Gastroesophageal sphincter (tissue), 3 donors: Measurements from ENCODE around the gene AHNAK2.
"Not testable (repeated sequence)": the region's sequence is repeated elsewhere in the genome, so short reads cannot be mapped to it uniquely, and the experiment has no call there.

ENCODE experiments used
- CTCF ChIP-seq, 4 experiments: fragments of 200-600 bp in 2 of 4; fragments of 450-650 bp in 2 of 4; sonication (generic) in 1 of 4; IDR thresholded peaks; one replicate each; pipeline ENCODE4 v1.5.1; 2017 to 2019; ENCODE audit warnings: antibody characterized with exemption in 4 of 4, mild to moderate bottlenecking in 2 of 4, moderate library complexity in 2 of 4
- EP300 ChIP-seq: sonication (generic); formaldehyde crosslinking; IDR thresholded peaks from one replicate; pipeline ENCODE4 v1.6.1; 2017; ENCODE audit warnings: antibody characterized with exemption, mild to moderate bottlenecking
- POLR2A ChIP-seq, 2 donors: fragments of 450-650 bp; IDR thresholded peaks; one replicate each; pipeline ENCODE4 v1.6.1; 2017; ENCODE audit warnings: antibody characterized with exemption in 2 of 2, mild to moderate bottlenecking in 2 of 2, moderate library complexity in 1 of 2

DNA sequence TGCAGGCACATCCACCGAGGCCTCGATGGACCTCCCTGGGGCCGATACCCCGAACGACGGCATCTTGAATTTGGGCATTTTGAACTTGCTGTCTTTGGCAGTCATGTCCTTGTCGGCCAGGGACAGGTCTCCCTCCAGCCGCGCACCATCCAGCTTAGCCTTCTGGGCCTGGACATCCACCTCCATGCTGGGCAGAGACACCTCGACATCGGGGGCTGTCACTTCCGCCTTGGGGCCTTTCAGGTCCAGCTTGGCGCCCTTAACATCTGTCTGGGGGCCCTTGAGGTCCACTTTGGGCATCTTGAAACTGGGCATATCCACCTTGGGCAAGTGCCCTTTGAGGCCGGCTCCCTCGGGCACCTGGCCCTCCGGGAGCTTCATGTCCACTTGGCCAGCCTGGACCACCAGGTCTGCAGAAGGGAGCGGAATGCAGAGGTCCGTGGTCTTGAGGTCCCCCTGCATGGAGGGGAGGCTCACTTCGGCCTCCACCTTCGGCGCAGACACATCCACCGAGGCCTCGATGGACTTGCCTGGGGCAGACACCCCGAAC, 28.7 kb downstream of the AHNAK2 start:
- not testable (repeated sequence) for TF ChIP-seq CTCF (IDR thresholded peaks at IDR 0.05); POLR2A (IDR thresholded peaks at IDR 0.05); EP300
